ENCODE measurements around the gene PCSK1.

Gene PCSK1

DNA sequence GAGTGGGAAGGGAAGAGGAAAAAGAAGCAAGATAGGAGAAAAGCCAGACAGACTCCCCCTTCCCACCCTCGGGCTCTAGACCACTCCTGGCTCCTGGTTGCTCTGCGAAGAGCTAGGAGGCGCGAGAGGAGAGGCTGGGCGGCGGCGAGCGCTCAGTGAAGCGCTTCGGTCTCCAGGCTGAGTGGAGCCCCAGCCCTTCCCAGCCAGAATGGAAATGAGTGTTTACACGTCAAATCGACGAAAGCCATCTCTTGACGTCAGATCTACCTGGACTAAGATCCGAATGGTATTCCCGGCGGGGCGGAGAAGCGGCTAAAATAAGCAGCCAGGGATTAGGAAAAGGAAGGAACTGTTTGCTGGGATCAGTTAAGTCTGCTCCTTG, at the start of gene PCSK1:
TSS of gene PCSK1 (minus strand) at position 183 of the 382 bp plus-strand sequence. CDS start 206 bp downstream, outside the sequence.
- DNase-seq, result no peak

DNA sequence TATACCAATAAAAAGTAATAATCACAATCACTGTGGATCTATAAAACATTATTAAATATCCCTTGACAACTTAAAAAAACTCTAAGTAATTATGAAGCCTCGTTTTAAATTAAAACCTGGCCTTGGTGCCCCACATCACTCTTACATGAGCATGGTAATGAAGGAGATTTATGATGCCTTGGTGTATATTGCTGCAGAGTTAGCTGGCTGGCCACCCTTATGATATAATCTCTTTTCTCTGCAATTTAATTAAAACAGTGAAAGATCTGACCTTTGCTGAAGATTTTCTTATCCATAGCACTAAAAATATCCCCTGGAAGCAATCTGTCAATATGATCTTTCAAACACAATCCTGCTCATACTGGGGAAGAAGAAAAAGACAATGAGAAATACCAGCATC, 48.8 kb upstream of the PCSK1 start:
- DNase-seq, result no peak

DNA sequence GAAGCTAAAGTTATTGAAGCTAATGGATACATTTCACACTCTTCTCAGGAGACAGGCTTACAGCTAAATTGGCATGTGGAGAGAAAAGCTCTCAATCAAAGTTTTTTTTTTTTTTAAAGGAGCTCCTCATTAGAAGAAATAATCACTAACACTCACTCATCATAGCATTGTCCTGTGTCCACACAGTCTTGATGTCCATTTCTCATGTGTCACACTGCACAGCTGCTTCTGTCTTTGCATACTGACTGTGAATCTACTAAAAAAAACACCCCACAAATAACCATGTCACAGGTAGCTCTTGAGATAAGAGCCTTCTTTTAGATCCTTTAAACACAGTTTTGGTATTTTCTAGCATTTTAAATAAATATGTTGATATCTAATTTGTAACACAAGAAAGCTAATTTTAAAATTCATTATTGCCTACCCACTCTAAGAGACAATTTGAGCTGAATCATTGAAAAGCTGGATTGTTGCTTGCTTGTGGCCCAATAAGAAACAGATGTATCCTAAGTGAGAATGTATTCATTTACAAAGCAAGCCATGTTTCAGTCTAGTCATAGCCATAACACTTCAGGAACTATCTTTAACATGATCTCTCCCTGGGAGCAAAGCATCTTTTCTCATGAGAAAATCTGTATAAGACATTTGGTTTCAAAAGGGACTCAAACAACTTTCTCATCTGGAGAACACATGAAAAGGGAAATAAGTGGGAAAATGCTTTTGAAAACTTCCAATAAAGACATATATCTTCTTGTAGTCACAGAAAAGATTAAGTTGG, 48.1 kb upstream of the PCSK1 start:
- no peak for DNase-seq

DNA sequence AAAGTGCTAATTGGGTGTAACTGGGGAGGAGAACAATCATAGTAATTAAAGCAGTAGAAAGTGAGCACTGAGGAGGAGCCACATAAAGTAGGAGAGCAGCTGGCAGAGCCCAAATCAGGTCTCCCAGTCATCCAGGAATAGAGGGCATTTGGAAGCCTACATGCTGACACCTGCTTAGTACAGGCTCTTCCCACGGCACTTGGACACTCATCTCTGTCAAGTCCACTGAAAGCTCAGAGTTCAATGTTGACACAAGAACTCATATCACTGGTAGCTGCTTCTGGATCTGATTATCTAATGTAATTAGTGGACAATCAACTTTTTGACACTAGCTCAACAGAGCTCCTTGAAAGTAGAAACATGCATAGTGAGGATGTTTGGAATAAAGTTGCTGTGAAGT, 45.9 kb upstream of the PCSK1 start:
- no peak for DNase-seq

DNA sequence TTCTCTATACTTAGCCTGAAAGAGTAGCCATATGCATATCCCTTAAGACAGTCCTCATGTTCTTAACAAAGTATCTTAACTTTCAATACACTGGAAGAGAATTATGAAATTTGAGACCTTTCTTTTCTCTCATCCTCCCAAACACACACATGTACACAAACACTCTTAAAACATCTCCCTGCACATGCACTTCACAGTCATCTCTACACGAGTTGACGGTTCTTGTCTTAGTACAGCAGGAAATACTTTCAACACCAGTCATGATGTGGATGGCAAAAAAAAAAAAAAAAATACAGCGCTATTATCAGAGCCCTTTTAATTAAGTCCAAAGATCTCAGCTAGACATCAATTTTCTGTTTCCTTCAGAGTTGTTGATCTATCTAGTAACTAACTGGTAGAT, 43.6 kb upstream of the PCSK1 start:
- DNase-seq, result no peak

DNA sequence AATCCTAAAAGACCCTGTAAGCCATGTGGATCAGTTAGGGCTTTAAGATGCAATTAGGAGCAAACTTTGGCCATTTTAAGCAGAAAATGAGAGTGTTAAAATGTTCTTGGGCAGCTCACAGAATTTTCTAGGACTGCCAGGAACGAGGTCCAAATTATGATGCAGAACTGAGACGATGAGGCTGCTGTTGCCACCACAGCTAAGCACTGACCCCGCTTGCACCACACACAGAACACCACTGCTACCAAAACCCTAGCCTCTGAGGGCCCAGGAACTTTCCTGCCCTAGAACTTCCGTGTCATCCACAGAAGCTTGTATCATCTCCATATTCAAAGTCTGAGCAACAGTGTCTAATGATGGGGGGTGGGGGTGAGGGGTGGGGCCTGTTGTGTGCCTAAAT, 41.0 kb upstream of the PCSK1 start:
- no peak for DNase-seq

DNA sequence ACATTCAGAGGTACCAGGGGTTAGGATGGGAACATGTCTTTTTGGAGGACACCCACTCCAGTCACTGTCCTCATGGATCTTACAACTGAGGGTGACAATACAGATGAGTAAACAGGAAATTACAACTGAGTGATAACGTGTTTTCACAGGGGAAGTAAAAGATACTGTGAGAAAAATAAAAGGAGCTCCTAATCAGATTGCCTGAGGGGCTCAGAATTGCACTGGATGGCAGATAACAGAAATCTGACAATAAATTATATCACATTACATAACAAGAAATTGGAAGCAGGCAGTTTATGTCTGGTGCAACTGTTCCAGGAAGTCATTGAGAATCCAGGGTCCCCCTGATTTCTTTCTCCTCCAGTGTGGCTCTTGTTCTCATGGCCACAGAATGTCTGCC, 40.1 kb upstream of the PCSK1 start:
- DNase-seq, result no peak

DNA sequence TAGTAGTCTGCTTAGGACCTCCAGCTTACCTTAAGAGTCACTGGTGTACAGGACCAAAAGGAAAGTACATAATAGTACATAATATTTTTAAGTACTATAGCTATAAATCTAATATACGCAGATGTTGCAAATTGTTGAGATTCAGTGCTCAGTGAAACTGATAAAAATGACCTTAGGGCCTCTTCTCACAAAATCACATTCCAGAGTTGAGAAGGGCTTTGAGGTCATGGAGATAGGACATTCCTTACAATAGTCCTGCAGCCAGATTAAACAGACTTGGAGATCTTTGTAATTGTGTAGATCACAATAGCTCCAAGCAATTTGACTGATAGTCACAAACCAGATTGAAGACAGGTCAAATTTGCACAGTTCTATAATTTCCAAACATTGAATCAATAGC, 37.7 kb upstream of the PCSK1 start:
- DNase-seq, result no peak

DNA sequence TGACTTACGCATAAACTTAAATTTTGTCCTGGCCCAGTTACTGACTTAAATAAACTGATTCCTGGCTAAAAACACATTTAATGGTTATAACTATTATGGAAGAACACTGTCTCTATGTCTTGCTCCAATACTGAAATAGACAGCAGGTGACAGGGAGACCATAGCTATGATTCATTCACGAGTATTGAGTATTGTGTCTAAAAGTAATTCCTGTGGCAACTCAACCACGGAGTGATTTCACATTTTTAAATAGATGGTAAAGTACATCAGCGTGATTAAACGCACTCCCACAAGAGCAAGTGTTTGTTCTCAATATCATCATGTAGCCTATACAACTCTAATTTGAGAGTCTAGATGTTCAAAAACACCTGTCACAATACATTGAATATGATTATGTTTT, 35.9 kb upstream of the PCSK1 start:
- DNase-seq, result no peak

DNA sequence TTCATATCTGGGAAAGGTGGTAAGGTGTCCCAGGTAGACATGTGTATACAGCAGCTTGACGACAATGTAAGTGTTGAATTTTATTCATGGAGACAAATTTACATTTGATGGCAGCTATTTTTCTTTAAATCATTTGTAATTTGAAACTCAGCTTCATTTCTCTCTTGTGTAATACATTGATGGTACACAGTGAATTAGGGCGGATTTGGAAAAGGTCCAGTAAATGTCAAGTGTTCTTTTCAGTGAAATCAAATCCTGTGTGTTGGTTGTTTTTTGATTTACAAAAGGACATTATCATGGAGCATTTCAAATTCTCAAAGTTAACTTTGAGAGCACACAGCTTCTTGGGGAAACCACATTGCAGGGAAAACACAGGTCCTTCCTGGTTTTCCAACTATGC, 30.0 kb upstream of the PCSK1 start:
- DNase-seq, result no peak

DNA sequence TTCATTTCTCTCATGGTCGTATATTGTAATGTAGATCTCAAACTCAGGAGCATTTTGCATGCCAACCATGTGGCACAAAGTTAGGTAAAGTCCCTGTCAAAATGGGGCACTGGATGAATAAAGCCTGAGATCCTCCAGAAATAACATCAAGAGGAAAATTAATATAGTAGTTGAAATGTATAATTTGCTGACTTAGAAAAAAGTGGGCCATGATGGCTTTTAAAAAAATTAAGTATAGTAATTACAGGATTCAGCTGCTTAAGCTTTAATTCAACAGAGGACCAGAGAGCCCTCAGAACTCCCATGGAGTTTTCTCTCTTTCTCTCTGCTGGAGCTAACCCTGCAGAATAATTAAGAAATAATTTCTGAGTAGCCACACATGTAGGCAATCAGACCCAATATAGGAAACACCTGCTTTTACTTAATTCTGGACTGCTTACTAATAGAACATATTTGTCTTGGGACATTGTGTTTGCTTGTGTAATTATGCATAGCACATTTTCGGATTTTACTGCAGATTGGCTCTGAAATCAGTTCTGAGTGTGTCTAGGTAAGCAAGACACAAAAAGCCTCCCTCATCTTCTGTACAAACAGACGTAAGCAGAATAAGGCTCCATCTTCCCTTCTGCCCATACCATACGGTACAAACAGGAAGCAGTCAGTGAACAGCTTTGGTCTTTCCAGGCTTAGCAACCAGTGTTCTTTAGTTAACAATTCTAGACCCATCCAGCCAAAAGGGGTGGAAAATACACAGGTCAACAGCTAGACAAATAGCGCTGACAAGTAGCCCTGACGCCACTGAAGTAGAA, 26.5 kb upstream of the PCSK1 start:
- no peak for DNase-seq

DNA sequence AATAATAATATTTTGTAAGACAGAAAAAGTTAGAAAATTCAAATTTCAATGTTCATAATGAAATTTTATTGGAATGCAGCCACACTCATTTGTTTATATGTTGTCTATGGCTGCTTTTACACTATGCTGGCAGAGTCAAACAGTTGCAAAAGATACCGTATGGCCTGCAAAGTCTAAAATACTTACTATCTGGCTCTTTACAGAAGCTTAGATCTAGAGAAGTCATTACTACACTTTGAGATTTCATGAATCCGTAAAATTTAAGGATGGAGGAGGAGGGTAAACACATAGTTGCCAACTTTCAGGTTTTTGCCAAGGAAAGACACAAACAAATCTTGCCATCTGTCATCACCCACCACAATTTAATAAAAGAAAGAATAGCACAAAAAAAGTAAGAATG, 25.1 kb upstream of the PCSK1 start:
- DNase-seq, result no peak

DNA sequence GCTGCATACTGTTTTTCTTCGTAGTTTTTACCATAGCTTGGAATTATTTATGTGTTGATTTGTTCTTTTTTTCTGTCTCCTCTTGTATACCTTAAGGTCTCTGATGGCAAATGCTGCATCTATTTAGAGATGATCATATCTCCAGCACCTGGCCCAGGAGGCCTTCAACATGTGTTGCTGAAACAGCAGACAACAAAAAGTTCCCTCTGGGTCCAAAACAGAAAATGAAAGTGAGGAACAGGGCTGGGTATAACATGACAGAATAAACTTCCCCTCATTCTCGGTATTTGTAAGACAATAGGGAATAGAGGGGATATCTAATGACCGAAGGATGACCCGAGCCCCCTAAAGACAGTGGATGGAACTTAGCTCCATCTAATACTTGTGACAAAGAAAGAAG, 22.7 kb upstream of the PCSK1 start:
- no peak for DNase-seq

DNA sequence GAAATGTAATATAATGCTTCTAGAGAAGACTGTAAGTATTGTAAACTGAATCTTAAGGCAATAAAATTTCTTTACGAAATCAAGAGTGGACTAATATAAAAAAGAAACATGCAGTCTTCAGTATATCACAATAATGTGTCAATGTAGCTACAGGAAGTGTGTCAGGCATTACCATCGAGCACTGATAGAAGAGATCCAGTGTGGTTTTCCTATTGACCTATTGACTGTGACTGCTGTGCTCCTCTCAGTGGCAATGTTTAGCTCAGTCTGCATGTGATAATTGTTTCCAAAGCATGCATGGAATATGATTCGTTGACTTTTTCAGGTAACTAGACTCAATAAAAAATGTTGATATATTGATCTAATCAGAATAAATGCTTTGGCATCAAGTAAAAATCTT, 20.3 kb upstream of the PCSK1 start:
- DNase-seq, result no peak

DNA sequence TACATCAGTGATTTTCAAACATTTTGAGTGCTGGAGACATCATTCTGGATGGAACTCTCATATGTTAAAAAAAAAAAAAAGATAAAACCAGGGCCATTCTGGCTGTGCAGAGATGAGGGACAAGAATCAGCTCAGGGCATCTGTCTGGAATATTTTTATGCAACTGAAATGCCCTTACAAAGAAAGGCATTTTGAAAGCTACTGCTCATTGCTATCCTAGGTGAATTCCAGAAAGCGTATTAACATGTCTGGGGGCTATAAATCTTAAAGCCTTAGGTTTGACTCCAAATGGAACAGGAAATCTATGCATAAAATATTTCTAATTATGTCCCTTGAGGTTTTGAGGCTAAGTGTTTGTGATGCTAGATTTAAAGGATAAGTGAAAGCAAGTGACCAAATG, 14.9 kb upstream of the PCSK1 start:
- DNase-seq, result no peak

DNA sequence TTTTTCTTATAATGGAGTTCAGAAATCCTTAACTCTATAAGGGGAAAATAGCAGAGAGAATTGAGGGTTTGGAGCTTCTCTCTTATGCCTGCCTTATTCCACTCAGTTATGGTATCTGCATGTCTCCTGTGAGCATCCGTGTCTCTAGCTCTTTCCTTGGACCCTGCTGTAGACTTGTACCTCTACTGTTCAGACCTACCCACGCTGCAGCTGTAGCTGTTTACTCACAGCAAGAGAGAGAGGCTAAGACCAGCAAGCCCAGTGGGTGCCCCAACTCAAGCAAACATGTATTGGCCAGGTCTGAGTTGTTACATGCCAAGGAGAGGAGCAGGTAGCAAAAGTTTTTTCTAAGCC, 7.1 kb upstream of the PCSK1 start:
- no peak for DNase-seq

DNA sequence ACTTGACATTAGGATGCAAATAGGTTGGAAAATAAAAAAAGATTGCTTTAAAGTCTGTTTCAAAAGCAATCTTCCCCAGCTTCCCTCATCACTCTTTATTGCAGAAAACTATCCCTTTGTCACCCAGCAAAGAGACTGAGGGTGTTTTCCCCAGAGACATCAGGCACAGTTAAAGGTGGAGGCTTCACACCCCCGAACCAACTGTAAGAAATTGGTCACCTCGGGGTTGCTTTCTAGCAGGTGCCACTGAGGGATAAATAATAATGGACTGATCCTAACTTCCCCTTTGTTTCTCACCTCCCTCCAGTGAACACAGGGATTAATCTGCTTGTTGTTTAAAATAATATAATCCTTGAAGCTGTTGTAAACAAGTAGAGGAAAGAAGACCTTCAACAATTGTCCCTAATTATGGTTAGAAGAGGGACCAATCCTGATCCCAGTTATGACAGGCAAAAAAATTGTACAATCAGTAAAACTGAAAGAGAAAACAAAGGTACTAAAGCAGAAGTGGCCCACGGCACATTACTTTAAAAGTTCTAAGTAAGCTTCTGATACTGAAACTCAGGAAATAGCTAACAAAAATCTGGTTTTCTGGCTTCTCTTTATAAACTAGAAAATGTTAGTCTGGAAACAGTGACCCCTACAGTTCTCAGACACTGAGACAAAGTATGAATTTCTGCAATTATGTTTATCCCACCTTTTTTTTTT, 6.6 kb upstream of the PCSK1 start:
- DNase-seq, result no peak

DNA sequence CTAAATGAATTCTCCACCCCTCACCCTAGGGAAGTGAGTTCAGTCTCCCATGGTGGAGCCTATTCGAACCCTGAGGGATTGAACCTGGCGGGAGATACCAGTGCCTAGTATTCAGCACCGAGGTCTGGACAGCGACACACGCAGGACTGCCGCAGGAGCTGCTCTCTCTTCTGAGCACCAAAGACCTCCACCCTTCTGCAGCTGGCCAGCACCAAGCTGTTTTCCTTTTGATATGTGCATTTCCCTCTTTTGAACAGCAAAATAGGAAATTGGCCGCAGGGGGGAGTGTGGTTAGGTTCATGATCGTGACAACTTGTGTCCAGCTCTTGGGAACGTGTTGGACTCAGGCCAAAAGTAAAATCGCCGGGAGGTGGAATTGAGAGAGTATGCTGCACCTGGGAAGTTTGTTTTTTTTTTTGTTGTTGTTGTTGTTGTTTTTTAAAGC, 1.2 kb upstream of the PCSK1 start:
- DNase-seq, result peak; percentile 85

DNA sequence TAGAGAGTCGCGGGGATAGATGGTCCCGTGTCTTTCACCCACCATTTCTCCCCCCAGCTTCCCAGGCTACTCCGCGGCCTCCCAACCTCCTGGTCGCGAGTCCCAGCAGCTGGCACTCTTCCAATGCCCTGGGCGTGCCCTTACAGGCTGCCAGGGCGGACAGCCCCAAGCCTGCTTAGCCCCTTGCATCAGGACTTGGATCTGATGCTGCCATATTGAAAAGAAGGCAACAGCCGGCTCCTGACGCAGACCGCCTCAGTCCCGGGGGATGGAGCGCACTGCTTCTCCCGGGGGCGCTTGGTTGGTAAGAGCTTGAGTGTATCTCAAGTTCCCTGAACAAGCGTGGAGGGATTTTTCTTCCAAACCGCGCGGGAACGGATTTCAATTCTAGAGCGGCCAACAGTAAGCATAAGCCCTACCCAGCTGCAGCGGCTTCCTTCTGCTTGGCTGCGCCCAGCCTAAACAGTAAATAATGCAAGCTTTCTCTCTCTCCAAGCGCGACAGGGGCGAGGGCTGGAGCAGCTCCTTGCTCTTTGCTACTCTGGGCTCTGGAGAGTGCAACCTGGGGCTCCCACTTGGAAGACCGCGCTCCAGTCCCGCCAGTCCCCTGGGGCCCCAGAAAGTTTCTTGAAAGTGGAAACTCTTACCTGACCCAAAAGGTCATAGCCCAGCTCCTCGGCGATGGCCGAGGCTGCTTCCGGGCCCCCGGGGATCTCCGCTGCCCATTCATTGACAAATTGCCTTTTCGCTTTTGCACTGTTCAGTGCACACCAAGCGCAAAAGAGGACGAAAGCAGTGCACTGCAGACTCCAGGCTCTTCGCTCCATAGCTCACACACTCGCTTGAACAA, 607 bp downstream of the PCSK1 start:
- DNase-seq, result peak; percentile 7

DNA sequence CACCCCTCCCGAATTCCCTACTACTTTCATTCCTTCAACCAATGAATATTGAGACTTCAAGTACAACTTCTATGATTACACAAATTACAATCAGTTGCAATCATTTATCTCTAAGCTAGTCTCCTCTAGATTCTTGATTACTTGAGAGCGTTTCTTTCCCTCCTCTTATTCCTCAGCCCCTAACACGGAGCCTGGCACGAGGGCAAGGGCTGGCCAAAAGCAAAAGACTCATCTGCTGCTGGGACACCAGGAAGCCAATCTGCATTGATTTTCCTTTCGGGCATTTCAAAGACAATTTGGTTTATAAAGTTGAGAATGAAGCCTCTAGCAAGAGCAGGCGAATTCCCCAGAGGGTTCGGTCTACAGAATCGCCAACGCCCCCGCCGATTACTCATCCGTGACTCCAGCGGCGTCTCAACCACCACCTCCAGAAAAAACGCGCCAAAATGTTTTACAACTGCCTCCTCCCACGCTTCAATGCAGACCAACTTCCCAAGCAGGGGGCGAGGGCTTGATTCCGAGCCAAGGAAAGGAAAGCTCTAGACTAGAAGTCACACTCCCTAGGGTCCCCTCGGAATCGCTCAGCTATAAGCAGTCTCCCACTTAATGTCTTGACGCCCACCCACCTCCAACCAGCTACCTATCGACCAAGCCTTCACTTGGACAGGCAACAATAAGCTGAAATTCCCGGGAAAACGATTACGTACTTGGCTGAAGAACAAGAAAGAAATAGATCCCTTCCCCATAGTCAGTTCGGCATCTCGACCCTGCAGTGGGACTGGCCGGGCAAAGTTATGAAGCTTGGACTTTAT, 1.5 kb downstream of the PCSK1 start:
- DNase-seq, result no peak

DNA sequence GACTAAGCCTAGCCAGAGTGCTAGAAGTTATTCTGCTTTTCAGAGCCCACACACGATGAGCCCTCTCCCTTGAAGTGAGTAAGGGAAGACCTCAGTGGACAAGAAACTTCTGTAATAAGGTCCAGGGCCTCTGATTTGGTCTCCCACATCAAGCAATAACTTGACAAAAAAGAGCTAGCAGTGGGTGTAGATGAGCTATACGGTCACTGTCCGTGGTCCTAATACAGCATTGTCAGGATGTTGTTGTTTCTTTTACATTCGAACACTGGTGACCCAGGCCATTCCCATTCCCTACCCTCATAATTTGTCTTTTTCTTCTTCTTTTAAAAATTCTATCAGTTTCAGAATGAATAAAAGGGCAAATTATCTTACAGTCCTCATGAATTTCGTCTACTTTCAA, 5.2 kb downstream of the PCSK1 start:
- DNase-seq, result peak; percentile 33

DNA sequence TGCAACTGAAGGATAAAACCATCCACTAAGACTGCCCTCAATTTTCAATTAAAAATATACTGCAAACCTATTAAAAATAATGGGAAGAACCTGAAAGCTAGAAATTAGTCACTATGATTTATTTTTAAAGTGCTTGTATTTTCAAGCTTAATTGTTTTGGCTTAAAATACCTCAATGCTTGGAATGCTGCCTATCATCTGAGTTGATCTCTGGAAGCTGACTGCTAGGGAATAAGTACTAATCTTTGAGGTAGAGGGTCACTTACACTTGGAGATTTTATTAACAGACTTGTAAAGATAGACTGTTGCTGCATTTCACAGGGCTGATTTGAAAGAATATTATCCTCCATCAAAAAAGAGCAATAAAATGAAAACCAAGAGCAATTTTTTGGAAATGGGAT, 6.2 kb downstream of the PCSK1 start:
- no peak for DNase-seq

Measured in hematopoietic multipotent progenitor cell treated with erythropoietin and hydrocortisone succinate and interleukin-3 and kit ligand, for 4 days (in vitro differentiated cells).